DOHH2 (cell line): ENCODE results near the gene MYO18A.

Source experiments
- EZH2phosphoT487 ChIP-seq: fragments of 200-600 bp; sonication (generic); IDR thresholded peaks from 2 replicates; pipeline ENCODE4 v1.6.1; 2017; ENCODE audit warnings: borderline replicate concordance, mild to moderate bottlenecking, antibody characterized with exemption, low read length, moderate library complexity, mixed read lengths
- TF ChIP-seq, protein P1 (sequence below): fragments of 200-600 bp; sonication (generic); IDR thresholded peaks from one replicate; pipeline ENCODE4 v1.5.1; 2014; ENCODE audit warnings: antibody characterized with exemption, mild to moderate bottlenecking, low read depth, low read length; ENCODE audit not compliant: poor library complexity, severe bottlenecking

GRCh38 chr17:29151567-29151966 is 28.6 kb downstream of the MYO18A start:
- no peak for TF ChIP-seq EZH2phosphoT487
- TF ChIP-seq, protein P1, sequence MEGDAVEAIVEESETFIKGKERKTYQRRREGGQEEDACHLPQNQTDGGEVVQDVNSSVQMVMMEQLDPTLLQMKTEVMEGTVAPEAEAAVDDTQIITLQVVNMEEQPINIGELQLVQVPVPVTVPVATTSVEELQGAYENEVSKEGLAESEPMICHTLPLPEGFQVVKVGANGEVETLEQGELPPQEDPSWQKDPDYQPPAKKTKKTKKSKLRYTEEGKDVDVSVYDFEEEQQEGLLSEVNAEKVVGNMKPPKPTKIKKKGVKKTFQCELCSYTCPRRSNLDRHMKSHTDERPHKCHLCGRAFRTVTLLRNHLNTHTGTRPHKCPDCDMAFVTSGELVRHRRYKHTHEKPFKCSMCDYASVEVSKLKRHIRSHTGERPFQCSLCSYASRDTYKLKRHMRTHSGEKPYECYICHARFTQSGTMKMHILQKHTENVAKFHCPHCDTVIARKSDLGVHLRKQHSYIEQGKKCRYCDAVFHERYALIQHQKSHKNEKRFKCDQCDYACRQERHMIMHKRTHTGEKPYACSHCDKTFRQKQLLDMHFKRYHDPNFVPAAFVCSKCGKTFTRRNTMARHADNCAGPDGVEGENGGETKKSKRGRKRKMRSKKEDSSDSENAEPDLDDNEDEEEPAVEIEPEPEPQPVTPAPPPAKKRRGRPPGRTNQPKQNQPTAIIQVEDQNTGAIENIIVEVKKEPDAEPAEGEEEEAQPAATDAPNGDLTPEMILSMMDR = no peak
